Osteoblast (primary cell): ENCODE measurements around the gene KCNF1. TPM values are rescaled to one million over a fixed set of nuclear protein-coding genes. Genes with fewer than 3 reads are reported as not detected.
A peak's percentile ranks its signal among the peaks of the same experiment; 100 is the strongest.

Experiments used
- DNase-seq: peaks from one replicate; pipeline ENCODE4 v3.0.0; 2011; ENCODE audit warnings: low spot score, mixed read lengths; ENCODE audit not compliant: insufficient read length; ENCODE audit errors: missing footprints
- H2AFZ ChIP-seq: 2 replicates; pipeline ENCODE4 v1.6.0; 2011; ENCODE audit warnings: mild to moderate bottlenecking, low read length
- H3K27ac ChIP-seq: 2 replicates; pipeline ENCODE4 v1.5.1; 2011; ENCODE audit warnings: mild to moderate bottlenecking, low read depth, low read length, moderate library complexity
- H3K27me3 ChIP-seq: 2 replicates; pipeline ENCODE4 v1.6.0; 2012; ENCODE audit warnings: mild to moderate bottlenecking, control low read depth, inconsistent platforms, low read length, moderate library complexity; ENCODE audit not compliant: insufficient read depth
- H3K36me3 ChIP-seq: 2 replicates; pipeline ENCODE4 v1.5.1; 2011; ENCODE audit warnings: mild to moderate bottlenecking, low read length, control low read depth, moderate library complexity; ENCODE audit not compliant: insufficient read depth
- H3K4me1 ChIP-seq: 2 replicates; pipeline ENCODE4 v1.5.1; 2011; ENCODE audit warnings: mild to moderate bottlenecking, low read length, control low read depth, moderate library complexity; ENCODE audit not compliant: insufficient read depth
- H3K4me2 ChIP-seq: 2 replicates; pipeline ENCODE4 v1.6.0; 2011; ENCODE audit warnings: mild to moderate bottlenecking, low read length; ENCODE audit not compliant: insufficient read depth
- H3K4me3 ChIP-seq: fragments of 200-600 bp; sonication (generic); 3 replicates; pipeline ENCODE4 v1.5.1; 2012; ENCODE audit warnings: mild to moderate bottlenecking, low read length, inconsistent platforms; ENCODE audit not compliant: insufficient read depth
- H3K79me2 ChIP-seq: 2 replicates; pipeline ENCODE4 v1.6.0; 2012; ENCODE audit warnings: mild to moderate bottlenecking, low read length, control low read depth, inconsistent platforms; ENCODE audit not compliant: insufficient read depth
- H3K9me3 ChIP-seq: 2 replicates; pipeline ENCODE4 v1.5.1; 2011; ENCODE audit warnings: low read depth, low read length, control low read depth
- H4K20me1 ChIP-seq: 2 replicates; pipeline ENCODE4 v1.6.0; 2012; ENCODE audit warnings: mild to moderate bottlenecking, low read length, control low read depth; ENCODE audit not compliant: insufficient read depth
- CTCF ChIP-seq: IDR thresholded peaks from 2 replicates; pipeline ENCODE4 v1.5.1; 2011; ENCODE audit warnings: mild to moderate bottlenecking, low read depth, low read length, moderate library complexity; ENCODE audit errors: extremely low read depth
- total RNA-seq: library from RNA; depleted of rRNA; stranded (reverse); fragments of >200 nt; gene quantifications from 2 replicates; pipeline ENCODE4 v1.2.3, GENCODE V29; 2012

KCNF1 gene
- total RNA-seq, 1 donor = under 0.01 TPM

DNA sequence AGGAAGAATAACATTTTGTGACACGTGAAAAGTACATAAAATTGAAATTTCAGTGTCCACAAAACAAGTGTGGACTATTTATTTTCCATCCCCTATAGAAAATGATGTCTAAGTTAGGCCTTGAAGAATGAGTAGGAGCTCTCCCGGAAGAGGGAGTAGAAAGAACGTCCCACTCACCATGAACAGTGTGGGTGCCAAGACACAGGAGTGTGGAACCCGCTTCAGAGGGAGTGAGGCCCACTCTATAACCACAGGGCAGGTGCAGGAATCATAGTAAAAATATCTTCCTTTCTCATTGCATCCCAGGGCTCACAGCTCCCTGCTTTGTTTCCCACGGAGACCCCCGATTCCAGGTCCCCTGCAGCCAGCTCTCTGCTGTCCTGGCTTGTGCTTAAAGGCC is 5.2 kb downstream of the KCNF1 start:
- no peak for TF ChIP-seq CTCF
- H3K4me2 ChIP-seq = no peak overlapping the region
- peaks cover 3% of the 10 kb centered on the region for H3K4me1 ChIP-seq
- H3K27ac ChIP-seq = no peak overlapping the region
- no peak overlapping the region for H2AFZ ChIP-seq
- no peaks in the 10 kb centered on the region for H3K36me3 ChIP-seq
- H3K79me2 ChIP-seq = no peaks in the 10 kb centered on the region
- no peaks in the 10 kb centered on the region for H3K9me3 ChIP-seq
- no peak for DNase-seq
- H3K27me3 ChIP-seq = peaks cover 43% of the 10 kb centered on the region
- H3K4me3 ChIP-seq = no peak overlapping the region
- peaks cover 3% of the 10 kb centered on the region for H4K20me1 ChIP-seq

- Histone ChIP-seq H3K4me2 (no peak overlapping the region), H3K27ac (no peak overlapping the region), H2AFZ (no peak overlapping the region), H3K27me3 (peaks cover 41% of the 10 kb centered on the region), H3K79me2 (no peaks in the 10 kb centered on the region), H3K4me3 (no peak overlapping the region), H3K9me3 (no peaks in the 10 kb centered on the region), H3K4me1 (peaks cover 3% of the 10 kb centered on the region), H3K36me3 (no peaks in the 10 kb centered on the region), H4K20me1 (peaks cover 3% of the 10 kb centered on the region)
- TF ChIP-seq CTCF = no peak
- DNase-seq = no peak
These were observed 6.2 kb downstream of the KCNF1 start for GRCh38 chr2:10917927-10918326.

DNA sequence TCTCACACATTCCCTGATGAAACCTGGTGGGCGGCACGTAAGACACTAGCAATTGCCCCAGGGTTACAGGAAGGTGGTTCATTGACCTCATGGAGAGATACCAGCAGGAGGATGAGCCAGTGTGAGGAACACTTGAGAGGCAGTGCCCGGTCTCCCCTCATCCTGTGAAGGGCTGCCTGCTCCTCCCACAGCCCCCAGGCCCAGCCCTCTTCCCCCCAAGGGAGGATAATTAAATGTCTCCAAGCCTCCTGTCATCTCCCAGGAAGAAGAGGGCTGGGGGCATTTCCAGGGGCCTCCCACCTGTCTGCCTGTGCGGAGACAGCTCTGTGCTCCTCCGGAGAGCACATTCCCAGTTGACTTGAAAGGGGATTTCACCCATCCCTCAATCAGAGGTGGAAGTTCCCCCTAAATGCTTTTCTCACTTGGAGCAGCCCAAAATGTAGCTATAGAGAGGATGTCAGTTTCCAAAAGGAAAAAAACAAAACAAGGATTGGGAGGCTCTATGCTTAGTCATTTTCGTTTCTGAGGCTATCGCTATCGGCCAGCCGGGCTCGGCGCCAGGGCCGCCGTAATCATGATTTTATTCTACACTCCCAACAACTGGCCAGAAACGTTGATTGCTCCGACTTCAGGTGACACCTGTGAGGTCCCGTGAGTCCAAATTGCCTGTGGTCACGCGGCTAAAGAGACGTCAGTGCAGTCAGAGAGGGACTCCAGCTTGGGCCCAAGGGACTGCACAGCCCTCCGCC is 7.1 kb downstream of the KCNF1 start:
- DNase-seq = no peak
- peak overlapping the region; percentile 32 for H3K4me2 ChIP-seq

GRCh38 chr2:10919410-10919770 is 7.7 kb downstream of the KCNF1 start:
- peaks cover 3% of the 10 kb centered on the region for H3K4me1 ChIP-seq
- peak overlapping the region; percentile 32 for H3K4me2 ChIP-seq
- no peaks in the 10 kb centered on the region for H3K79me2 ChIP-seq
- H3K27ac ChIP-seq = no peak overlapping the region
- no peak overlapping the region for H2AFZ ChIP-seq
- H3K9me3 ChIP-seq = no peaks in the 10 kb centered on the region
- TF ChIP-seq CTCF = no peak
- peaks cover 34% of the 10 kb centered on the region for H3K27me3 ChIP-seq
- no peak for DNase-seq
- peaks cover 3% of the 10 kb centered on the region for H4K20me1 ChIP-seq
- H3K36me3 ChIP-seq = no peaks in the 10 kb centered on the region
- no peak overlapping the region for H3K4me3 ChIP-seq

More for the DNA sequence above, 7.1 kb downstream of the KCNF1 start:
- Histone ChIP-seq H3K79me2 (no peaks in the 10 kb centered on the region), H3K9me3 (no peaks in the 10 kb centered on the region), H3K36me3 (no peaks in the 10 kb centered on the region), H3K27me3 (peaks cover 34% of the 10 kb centered on the region), H4K20me1 (peaks cover 3% of the 10 kb centered on the region), H3K4me1 (peaks cover 3% of the 10 kb centered on the region), H3K4me3 (no peak overlapping the region), H2AFZ (no peak overlapping the region), H3K27ac (no peak overlapping the region)
- no peak for TF ChIP-seq CTCF
